GM20431 (cell line): ENCODE data around the gene GRAMD2B.
"Not testable (repeated sequence)": the region's sequence is repeated elsewhere in the genome, so short reads cannot be mapped to it uniquely, and the experiment has no call there.

Experiments used
- in situ Hi-C: fragments of 300-500 bp; cut with MseI, MboI; formaldehyde crosslinking; loops from one replicate; pipeline ENCODE4 v1.15.0; 2020; ENCODE audit warnings: low sequenced_read_pairs; ENCODE audit not compliant: unreplicated experiment

The GRAMD2B gene

DNA sequence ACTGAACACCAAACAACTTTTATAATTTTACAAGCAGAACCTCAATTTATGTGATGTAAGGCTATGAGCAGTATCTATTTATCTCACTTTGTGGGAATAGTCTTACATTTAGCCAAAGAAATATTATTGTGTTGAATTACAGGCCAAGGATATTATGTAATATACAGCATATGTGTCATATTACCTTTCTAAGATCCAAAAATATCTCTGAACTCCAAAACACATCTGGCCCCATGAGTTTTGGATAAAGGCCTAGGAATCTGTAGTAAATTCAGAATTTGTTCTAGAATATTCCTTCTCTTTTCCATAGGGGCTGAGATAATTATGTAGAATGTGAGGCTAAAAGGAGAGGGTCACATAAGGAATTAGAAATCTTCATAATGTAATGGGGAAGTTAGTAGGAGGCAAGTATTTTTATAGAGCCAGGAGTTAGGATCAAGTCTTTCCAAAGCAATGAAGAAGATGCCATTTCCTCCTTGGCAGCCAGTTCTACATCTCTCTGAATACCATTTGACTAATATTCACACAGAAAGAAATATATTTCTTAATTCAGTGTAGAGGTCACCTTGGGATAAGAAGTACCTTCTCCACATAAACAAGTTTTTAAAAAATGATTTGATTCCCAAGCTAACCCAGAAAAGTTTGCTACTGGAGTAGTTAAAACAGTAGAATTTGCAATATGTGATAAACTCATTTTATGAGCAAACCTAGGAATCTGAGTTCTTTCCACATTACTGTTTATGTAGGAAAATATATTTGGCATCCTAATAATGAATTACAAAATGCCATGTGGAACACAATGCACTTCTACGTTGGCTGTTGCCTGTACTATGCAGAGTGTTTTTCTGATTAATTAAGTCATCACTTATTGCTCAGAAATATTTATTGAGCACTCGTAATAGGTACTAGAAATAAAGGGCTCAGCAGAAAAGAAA lies 20.3 kb upstream of the GRAMD2B start:
- in situ Hi-C loops: no loop called here

- in situ Hi-C loops: no loop called here
These were observed 19.3 kb upstream of the GRAMD2B start for GRCh38 chr5:126403876-126404275.

- in situ Hi-C loops: no loop called here
These were observed 12.6 kb upstream of the GRAMD2B start for GRCh38 chr5:126410623-126411022.

DNA sequence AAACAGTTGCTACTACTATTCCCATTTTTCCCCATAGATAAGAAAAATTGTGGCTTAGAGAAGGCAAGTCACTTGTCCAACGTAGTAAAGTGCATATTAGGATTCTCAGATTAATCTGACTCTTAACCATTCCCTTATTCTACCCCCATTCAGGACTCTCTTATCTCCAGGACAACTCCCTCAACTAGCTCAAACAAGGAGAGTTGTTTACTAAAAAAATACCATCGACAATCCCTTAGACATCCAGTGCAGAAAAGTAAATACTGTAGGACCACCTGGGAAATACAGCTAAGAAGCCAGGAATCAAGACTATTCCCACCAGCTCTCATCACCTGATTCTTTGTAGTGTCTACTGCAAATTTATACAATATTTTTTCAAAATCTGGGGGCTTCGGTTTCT lies 9.4 kb upstream of the GRAMD2B start:
- in situ Hi-C loops: no loop called here

GRCh38 chr5:126414874-126415502 lies 8.2 kb upstream of the GRAMD2B start:
- in situ Hi-C loops: no loop called here

- in situ Hi-C loops: no loop called here
These were observed 7.4 kb upstream of the GRAMD2B start for GRCh38 chr5:126415789-126416188.

- in situ Hi-C loops: no loop called here
These were observed 6.8 kb upstream of the GRAMD2B start for GRCh38 chr5:126416266-126416925.

- in situ Hi-C loops: no loop called here
These were observed 6.0 kb upstream of the GRAMD2B start for GRCh38 chr5:126417178-126417577.

DNA sequence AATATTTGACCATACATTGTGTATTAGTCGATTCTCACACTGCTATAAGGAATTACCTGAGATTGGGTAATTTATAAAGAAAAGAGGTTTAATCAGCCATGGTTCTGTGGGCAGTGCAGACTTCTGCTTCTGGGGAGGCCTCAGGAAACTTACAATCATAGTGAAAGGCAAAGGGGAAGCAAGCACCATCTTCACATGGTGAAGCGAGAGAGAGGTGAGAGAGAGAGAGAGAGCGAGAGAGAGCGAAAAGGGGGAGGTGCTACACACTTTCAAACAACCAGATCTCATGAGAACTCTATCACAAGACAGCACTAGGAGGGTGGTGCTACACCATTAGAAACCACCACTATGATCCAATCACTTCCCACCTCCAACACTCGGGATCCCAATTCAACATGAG lies 4.1 kb upstream of the GRAMD2B start:
- in situ Hi-C loops: no loop called here

DNA sequence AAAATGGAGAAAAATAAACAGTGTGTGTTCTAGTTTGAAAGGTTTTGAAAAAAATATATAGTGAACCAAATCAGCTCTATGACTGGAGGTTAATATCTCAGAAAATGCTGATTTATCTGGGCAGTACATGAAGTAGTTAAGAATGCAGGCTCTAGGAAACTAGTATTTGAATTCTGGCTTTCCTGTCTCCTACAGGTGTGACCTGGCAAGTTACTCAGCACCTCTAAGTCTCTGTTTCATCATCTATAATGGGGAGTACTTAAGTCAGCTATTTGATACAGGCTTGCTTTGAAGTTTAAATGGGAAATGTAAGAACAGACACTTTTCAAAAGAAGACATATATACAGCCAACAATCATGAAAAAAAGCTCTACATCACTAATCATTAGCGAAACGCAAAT lies 5.2 kb downstream of the GRAMD2B start:
- in situ Hi-C loops: no loop called here

- in situ Hi-C loops: no loop called here
These were observed 7.4 kb downstream of the GRAMD2B start for GRCh38 chr5:126430631-126431030.

GRCh38 chr5:126433701-126434100 lies 10.5 kb downstream of the GRAMD2B start:
- in situ Hi-C loops: no loop called here

- in situ Hi-C loops: no loop called here
These were observed 12.1 kb downstream of the GRAMD2B start for GRCh38 chr5:126435261-126435660.

- in situ Hi-C loops: no loop called here
These were observed 12.5 kb downstream of the GRAMD2B start for GRCh38 chr5:126435714-126436113.

GRCh38 chr5:126437721-126438120 lies 14.5 kb downstream of the GRAMD2B start:
- in situ Hi-C loops: no loop called here

DNA sequence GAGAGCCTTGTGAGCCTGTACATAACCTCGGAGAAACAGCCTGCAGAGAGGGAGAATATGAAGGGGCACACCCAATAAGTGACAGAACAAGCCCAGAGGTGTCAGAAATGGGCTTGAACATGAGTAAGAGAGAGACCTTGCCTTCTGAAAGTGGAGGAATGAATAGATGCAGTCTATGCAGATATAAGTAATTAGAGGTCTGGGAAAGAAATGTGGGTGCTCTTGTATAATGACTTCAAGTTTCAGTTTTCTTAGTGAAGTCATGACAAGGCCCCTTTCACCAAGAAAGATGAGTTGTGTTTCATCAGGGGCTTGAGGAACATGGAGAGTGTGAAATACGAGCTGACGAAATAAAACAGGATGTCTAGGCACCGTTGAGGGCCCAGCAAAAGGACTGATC lies 15.1 kb downstream of the GRAMD2B start:
- in situ Hi-C loops: no loop called here

DNA sequence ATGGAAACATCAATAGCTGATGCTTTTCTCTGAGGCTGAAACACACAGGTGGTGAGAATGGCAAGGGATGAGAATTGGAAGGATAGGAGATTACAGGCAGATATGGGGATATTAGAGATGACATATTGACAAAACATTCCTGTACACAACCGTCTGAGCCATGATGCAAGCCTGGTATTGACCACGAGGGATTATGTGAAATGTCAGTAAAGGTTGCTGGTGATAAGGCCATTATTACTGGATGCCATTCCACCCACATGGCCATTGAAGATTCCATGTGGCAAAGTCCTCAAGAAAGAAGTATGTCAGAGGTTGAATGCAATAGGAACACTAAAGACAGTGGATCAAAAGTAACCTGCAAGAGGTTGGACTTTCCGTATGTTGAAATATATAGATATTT lies 15.7 kb downstream of the GRAMD2B start:
- in situ Hi-C loops: no loop called here

DNA sequence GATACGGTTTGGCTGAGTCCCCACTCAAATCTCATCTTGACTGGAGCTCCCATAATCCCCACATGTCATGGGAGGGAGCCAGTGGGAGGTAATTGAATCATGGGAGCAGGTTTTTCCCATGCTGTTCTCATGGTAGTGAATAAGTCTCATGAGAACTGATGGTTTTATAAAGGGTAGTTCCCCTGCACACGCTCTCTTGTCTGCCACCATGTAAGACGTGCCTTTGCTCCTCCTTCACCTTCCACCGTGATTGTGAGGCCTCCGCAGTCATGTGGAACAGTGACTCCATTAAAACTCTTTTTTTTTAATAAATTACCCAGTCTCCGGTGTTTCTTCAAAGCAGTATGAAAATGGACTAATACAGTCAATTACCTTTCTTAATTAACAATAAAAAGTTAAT lies 16.5 kb downstream of the GRAMD2B start:
- in situ Hi-C loops: not testable (repeated sequence)

DNA sequence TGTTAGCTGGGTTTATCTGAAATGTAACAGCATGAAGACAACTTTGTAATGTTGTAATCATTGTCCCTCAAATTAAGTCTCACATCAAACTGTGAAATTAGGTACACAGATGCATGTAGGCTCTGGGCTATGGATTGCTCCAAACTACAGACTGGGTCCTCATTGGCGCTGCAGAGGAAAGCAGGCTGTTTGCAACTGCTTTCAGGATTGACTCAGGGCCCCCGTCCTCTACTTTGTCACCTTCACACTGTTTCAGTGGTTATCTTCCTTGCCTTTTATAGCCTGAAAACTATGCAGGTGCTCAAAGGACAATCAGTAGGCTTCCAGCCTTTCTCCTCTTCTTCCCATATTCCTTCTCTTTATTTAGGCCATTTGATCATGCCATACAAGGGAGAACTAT lies 18.0 kb downstream of the GRAMD2B start:
- in situ Hi-C loops: no loop called here

DNA sequence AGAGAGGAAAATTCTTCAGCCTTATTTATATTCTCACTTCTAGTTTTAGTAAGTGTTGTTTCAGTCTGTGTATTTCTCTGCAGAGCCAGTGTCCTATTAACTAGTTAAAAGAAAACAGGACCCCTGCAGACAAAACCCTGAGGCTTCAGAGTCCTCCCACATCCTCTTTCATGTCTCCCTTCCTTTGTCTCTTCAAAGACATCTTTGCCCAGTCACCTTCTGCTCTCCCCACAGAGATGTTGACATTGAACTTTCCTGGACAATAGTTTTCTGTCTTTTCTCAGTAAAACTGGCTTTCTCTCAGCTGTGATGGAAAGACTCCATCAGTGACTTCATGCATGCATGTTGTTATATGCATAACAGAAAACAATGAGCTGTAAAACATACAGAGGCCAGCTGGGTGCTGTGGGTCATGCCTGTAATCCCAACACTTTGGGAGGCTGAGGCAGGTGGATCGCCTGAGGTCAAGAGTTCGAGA lies 20.2 kb downstream of the GRAMD2B start:
- in situ Hi-C loops: no loop called here

GRCh38 chr5:126444137-126444536 lies 20.9 kb downstream of the GRAMD2B start:
- in situ Hi-C loops: no loop called here
